SK-N-MC (cell line): ENCODE data around the gene RBM12.
"Not testable (repeated sequence)": the region's sequence is repeated elsewhere in the genome, so short reads cannot be mapped to it uniquely, and the experiment has no call there.

Source experiments
- DNase-seq: peaks from one replicate; pipeline ENCODE4 v3.0.0-alpha.2; 2011; ENCODE audit warnings: low read depth, low spot score
- H3K27ac ChIP-seq: fragments of 200-600 bp; sonication (generic); 2 replicates; pipeline ENCODE4 v1.5.1; 2016; ENCODE audit warnings: mixed run types
- H3K36me3 ChIP-seq: fragments of 200-600 bp; sonication (generic); 2 replicates; pipeline ENCODE4 v1.6.1; 2017; ENCODE audit warnings: antibody characterized with exemption, low read length, mixed read lengths; ENCODE audit not compliant: insufficient read depth
- H3K4me3 ChIP-seq: fragments of 200-600 bp; sonication (generic); 2 replicates; pipeline ENCODE4 v1.5.1; 2016
- H3K9ac ChIP-seq: fragments of 200-600 bp; sonication (generic); 2 replicates; pipeline ENCODE4 v1.8.0; 2017; ENCODE audit warnings: mixed run types, mixed read lengths; ENCODE audit not compliant: insufficient read length
- H3K9me3 ChIP-seq: fragments of 200-600 bp; sonication (generic); 2 replicates; pipeline ENCODE4 v1.6.1; 2017; ENCODE audit warnings: low read depth, mild to moderate bottlenecking, antibody characterized with exemption, low read length, moderate library complexity, mixed read lengths
- EZH2 ChIP-seq: fragments of 200-600 bp; sonication (generic); IDR thresholded peaks from one replicate; pipeline ENCODE4 v1.6.1; 2017; ENCODE audit warnings: antibody characterized with exemption
- FOXP2 ChIP-seq: optimal IDR thresholded peaks from 2 replicates; pipeline ENCODE3; 2011; ENCODE audit warnings: mild to moderate bottlenecking, moderate library complexity; ENCODE audit not compliant: insufficient read depth; ENCODE audit errors: extremely low read length, control extremely low read depth
- POLR2AphosphoS5 ChIP-seq: IDR thresholded peaks from 2 replicates; pipeline ENCODE4 v1.6.1; 2012; ENCODE audit warnings: mild to moderate bottlenecking, low read depth, low read length, borderline replicate concordance

RBM12 gene

DNA sequence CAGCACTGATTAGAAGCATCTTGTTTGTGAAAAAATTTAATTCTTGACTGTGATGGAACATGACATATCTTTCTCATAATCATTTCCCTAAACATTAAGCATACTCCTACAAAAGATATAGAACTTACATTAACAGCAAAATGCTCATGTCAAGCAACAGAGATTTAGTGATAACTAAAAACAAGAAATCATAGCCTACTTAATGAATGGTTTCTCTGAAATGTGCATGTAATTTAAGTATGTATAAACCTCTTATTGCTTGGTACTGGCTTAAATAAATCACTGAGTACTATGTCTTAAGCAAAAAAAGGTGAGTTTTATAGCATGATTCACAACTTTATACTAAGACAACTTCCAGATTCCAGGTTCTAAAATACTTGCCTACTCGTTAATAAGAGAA is 43.8 kb upstream of the RBM12 start:
- H3K9ac ChIP-seq: no peak overlapping the region
- peak overlapping the region; percentile 61 for H3K27ac ChIP-seq
- H3K4me3 ChIP-seq: no peak overlapping the region
- TF ChIP-seq FOXP2: no peak
- no peak for TF ChIP-seq POLR2AphosphoS5
- H3K36me3 ChIP-seq: peaks cover 94% of the 10 kb centered on the region
- H3K9me3 ChIP-seq: no peaks in the 10 kb centered on the region
- no peak for DNase-seq

DNA sequence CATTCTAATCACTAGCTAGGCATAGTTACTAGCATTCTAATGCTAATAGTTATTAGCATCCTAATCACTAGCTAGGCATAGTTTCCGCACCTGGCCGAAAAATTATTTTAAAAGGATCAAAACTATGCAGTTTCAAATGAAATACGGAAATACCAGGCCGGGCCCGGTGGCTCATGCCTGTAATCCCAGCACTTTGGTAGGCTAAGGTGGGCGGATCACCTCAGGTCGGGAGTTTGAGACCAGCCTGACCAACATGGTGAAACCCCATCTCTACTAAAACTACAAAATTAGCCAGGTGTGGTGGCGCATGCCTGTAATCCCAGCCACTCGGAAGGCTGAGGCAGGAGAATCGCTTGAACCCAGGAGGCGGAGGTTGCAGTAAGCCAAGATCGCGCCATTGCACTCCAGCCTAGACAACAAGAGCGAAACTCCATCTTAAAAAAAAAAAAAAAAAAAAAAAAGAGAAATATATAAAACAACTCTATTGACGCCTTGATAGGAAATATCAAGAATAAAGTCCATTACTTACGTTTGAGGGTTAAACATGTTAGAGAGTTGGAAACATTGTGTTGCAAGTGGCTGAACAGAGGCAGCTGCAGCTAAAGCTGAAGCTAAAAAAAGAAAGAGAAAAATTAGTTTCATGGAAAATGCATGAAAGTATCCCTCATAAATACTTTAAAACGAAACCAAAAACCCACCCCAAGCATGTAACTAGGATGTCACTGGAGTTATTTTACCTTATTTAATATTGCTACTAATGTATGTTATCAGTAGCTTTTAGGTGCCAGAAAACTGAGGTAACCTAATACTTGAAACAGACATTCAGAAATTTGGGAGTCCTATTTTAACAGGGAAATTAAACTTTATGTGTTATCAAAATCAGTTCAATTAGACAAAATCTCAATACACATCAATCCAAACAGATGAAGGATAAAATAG is 42.2 kb upstream of the RBM12 start:
- Histone ChIP-seq H3K27ac (peak overlapping the region; percentile 55; the same call in 1 of the 2 replicates), H3K36me3 (peaks cover 96% of the 10 kb centered on the region)
- not testable (repeated sequence) for DNase-seq, H3K9ac ChIP-seq, H3K9me3 ChIP-seq, H3K4me3 ChIP-seq

DNA sequence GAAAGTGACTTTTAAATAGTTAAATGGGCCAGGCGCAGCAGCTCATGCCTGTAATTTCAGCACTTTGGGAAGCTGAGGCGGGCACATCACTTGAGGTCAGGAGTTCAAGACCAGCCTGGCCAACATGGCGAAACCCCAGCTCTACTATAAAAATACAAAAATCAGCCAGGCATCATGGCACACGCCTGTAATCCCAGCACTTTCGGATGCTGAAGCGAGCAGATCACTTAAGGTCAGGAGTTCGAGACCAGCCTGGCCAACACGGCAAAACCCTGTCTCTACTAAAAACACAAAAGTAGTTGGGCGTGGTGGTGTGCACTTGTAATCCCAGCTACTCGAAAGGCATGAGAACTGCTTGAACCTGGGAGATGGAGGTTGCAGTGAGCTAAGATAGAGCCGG is 41.2 kb upstream of the RBM12 start:
- not testable (repeated sequence) for H3K4me3 ChIP-seq, DNase-seq, H3K27ac ChIP-seq, H3K9me3 ChIP-seq, H3K9ac ChIP-seq
- peaks cover 88% of the 10 kb centered on the region for H3K36me3 ChIP-seq
- 0 out of 2 replicates have a peak, but pooled peaks have one; percentile 28 for TF ChIP-seq POLR2AphosphoS5

DNA sequence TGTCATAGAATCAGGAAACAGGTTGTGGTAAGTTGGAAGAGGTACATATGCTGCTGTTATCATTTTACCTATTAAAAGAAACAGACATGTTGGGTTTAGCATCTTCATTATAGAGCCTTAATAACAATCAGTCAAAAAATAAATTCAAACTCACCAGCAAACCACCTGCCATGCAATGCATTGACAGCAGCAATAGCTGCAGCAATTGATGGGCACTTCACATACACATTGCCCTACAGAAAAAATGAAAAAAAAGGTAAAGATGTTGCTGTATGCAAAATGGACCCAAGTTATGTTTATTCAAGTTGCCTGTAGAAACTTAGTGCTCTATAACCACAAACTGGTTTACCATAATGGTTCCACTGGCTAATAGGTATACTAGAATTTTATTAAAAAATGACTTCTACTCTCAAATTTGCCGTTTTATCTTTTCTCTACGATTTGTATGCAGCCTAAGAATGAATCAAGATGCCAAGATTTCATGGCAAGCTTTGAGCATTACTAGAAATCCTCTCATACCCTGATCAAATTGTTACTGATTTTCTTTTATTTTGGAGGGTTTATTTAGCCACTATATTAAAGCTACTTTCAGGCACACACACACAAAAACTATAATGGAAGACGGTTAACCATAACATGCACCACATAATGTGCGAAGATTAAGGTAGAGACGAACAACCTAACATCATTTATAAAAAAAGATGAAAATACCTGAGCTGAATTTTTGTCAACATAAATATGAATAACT is 40.0 kb upstream of the RBM12 start:
- Histone ChIP-seq H3K9ac (no peak overlapping the region), H3K4me3 (no peak overlapping the region), H3K36me3 (peaks cover 76% of the 10 kb centered on the region), H3K9me3 (no peaks in the 10 kb centered on the region), H3K27ac (peak overlapping the region; percentile 48; the same call in 1 of the 2 replicates)
- no peak for DNase-seq
- no peak for TF ChIP-seq EZH2
- TF ChIP-seq POLR2AphosphoS5: peak; percentile 14; the same call in 1 of the 2 replicates

DNA sequence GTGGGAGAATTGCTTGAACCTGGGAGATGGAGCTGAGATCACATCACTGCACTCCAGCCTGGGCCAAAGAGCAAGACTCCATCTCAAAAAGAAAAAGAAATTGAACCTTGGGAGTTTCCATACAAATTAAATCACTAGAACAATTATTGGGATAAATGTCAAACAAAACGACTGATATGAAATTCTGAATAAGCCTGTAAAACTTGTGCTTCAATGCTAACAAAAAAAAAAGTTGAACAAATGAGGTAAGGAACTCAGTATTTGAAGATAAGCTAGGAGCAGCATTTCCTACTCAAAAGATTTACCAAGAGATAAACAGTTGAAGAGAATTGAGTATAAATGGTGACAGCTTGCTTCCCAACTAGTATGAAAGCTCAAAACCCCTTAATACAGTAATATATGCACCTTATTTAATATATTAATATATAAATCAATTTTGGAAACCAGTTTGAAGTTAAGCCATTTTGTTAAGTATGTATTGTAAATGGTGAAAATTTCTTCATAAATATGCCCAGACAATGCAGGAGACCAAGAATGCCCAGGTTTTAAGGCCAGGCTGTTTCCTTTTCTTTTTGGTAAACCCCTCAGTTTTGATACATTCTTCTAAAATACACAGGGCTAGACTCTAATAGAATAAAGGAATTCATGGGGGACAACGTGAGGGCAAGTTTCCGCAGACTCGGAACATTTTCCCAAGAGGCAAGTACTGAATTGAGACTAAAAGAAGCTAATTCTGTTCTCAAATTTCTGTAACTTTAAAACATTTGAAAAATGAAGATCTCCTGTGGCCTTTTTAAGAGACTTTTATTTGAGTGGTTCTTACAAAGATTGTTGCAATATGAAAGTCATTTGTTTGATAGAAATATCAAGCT is 38.4 kb upstream of the RBM12 start:
- no peak for TF ChIP-seq EZH2
- TF ChIP-seq FOXP2: no peak
- TF ChIP-seq POLR2AphosphoS5: no peak; the same call in 1 of the 2 replicates
- Histone ChIP-seq H3K9me3 (no peaks in the 10 kb centered on the region), H3K27ac (peak overlapping the region; percentile 68; the same call in 1 of the 2 replicates), H3K36me3 (peaks cover 60% of the 10 kb centered on the region), H3K9ac (no peak overlapping the region), H3K4me3 (no peak overlapping the region)
- no peak for DNase-seq

DNA sequence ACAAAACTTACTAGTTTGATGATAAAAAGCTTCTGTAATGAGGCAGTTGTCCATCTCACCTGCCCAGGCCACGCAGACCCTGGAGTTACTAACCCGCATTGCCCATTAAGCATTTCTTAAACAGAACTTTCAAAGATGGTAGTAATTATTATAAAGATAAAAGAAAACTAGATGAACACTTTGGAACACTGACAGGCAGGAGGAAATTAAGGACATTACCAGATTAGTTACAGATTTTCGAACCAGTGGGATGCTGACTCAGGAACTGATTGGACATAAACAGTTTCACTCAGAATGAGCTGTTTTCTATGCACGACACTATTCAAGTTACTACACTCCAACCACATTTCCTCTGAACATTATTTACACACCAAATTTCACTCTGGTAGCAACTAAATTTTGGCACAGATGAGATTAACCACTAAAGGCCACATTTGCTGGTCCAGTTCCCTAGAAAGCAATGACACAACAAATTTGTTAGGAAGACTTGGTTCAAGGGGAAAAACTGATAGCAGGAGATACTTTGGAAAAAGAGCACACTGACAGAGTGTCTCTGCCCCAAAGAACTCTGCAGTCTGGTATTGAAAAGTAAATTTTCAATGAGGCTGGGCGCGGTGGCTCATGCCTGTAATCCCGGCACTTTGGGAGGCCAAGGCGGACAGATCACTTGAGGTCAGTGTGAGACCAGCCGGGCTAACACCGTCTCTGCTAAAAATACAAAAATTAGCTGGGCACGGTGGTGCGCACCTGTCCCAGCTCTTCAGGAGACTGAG is 37.5 kb upstream of the RBM12 start:
- H3K9ac ChIP-seq: no peak overlapping the region
- H3K36me3 ChIP-seq: peaks cover 54% of the 10 kb centered on the region
- no peak for DNase-seq
- H3K4me3 ChIP-seq: no peak overlapping the region
- no peaks in the 10 kb centered on the region for H3K9me3 ChIP-seq
- H3K27ac ChIP-seq: peak overlapping the region; percentile 68
- no peak for TF ChIP-seq EZH2
- no peak for TF ChIP-seq FOXP2
- TF ChIP-seq POLR2AphosphoS5: no peak

DNA sequence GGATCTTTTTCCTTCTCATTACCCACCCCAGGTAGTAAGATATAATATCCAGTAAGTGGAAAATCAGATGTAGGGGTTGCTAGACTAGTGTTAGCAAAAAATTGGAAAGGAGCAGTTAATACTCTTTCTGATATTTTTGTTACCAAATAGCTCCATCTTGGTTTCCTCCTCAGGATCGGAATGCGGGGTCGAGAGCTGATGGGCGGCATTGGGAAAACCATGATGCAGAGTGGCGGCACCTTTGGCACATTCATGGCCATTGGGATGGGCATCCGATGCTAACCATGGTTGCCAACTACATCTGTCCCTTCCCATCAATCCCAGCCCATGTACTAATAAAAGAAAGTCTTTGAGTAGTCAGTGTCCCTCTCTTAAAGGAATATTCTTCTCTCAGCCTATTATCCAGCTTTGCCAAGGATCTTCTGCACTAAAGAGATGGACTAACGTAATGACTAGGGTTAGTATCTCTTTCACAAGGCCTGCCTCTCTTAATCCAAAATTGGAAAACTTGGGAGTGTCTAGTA is 36.0 kb upstream of the RBM12 start:
- TF ChIP-seq FOXP2: no peak
- peak; percentile 39; the same call in 1 of the 2 replicates for TF ChIP-seq POLR2AphosphoS5
- Histone ChIP-seq H3K36me3 (peaks cover 40% of the 10 kb centered on the region), H3K4me3 (peak overlapping the region; percentile 97), H3K27ac (peak overlapping the region; percentile 82), H3K9ac (peak overlapping the region; percentile 96), H3K9me3 (no peaks in the 10 kb centered on the region)
- DNase-seq: no peak
